Fibroblast of skin of back (primary cell): ENCODE data around the gene KAT6B.
"Not testable (repeated sequence)": the region's sequence is repeated elsewhere in the genome, so short reads cannot be mapped to it uniquely, and the experiment has no call there.

ENCODE experiments used
- DNase-seq: peaks from one replicate; pipeline ENCODE4 v3.0.0-alpha.2; 2013

Gene KAT6B

DNA sequence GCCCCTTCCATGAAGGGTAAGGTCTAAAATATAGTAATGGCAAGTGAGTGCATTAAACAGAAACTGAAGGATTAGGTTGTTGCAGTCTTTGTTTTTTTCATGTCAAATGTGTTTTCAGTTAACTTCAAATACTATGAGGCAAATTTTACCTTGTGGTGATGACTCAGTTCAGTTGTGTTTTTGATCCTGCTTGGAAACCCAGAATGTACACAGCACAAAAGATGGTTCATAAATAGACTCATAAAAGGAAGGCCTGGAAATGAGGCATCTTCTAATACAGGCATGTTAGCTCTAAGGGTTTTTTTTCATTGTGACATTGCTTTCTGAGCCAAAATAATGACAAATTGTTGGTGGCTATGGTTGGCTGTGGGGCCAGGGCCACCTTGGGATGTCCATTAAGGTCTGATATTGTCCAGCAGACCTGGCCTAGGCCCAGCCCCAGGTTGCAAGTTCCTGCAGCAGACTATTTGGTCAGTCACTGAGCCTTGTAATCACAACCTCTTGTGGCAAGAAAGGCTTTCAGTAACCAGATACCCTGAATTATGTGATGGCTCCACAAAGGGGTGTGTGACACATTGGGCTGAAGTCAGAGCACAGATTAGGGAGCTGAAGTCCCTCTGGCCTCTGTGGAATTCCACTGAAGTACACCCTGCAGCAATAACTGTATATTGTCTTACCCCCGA lies 216.0 kb downstream of the KAT6B start:
- peak; percentile 29 for DNase-seq

- DNase-seq, result no peak
These were observed 217.1 kb downstream of the KAT6B start for GRCh38 chr10:75043256-75044131.

GRCh38 chr10:75048669-75049098 lies 222.3 kb downstream of the KAT6B start:
- peak; percentile 8 for DNase-seq

- no peak for DNase-seq
These were observed 223.1 kb downstream of the KAT6B start for GRCh38 chr10:75049316-75050148.

GRCh38 chr10:75050149-75050919 lies 223.9 kb downstream of the KAT6B start:
- no peak for DNase-seq

DNA sequence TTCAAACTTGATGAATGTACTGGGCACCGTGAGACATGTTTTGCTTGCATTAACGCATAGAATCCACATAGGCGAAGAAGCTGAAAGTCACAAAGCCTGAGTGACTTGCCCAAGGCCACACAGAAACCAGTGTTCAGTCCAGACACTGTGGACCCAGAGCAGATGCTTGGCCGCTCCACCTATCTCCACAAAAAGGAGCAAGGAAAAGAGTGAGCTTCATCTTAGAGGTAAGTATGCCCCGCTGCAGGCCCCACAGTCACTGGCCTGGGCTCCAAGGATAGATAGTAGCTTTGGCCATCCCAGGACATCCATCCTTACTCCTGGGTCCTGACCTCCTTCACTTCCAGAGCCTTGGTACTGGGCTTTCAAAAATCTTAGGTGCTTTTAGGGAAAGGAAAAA lies 224.9 kb downstream of the KAT6B start:
- DNase-seq, result no peak

GRCh38 chr10:75055896-75056406 lies 229.6 kb downstream of the KAT6B start:
- DNase-seq, result not testable (repeated sequence)

DNA sequence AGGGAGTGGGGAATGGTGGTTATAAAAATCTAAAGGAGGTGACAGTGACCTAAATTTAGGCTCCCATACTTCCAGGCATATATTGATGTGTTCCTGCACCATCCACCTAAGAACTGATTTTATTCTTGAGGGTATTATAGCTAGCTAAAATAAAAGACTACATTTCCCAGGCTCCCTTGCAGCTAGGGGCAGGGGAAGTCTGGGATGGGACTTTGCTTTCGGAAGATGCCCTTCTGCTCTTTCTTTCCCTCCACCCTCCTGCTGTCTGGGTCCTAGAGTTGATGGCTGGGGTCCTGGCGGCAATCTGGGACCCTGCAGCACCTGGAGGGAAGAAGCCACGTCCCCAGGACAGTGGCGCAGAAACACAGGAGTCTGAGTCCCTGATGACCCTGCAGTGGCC lies 231.3 kb downstream of the KAT6B start:
- DNase-seq, result no peak

DNA sequence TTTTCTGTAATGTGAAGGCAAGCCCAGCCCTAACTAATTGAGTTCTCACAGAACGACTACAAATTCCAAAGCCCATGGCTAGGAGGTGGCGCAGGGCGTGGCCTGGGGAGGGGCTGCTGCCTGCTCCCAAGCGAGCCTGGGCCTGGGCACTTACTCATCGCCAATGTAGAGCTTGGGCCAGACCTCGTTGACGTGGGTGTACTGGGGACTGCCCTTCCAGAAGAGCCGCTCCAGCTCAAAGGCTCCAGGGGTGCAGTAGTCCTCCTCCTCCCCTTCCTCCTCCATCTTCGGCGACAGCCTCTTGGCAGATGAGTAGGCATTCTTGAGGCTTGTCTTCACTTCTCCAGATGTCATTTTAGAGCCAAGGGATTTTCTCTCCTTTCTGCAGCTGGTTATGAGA lies 231.8 kb downstream of the KAT6B start:
- DNase-seq, result peak; percentile 17

DNA sequence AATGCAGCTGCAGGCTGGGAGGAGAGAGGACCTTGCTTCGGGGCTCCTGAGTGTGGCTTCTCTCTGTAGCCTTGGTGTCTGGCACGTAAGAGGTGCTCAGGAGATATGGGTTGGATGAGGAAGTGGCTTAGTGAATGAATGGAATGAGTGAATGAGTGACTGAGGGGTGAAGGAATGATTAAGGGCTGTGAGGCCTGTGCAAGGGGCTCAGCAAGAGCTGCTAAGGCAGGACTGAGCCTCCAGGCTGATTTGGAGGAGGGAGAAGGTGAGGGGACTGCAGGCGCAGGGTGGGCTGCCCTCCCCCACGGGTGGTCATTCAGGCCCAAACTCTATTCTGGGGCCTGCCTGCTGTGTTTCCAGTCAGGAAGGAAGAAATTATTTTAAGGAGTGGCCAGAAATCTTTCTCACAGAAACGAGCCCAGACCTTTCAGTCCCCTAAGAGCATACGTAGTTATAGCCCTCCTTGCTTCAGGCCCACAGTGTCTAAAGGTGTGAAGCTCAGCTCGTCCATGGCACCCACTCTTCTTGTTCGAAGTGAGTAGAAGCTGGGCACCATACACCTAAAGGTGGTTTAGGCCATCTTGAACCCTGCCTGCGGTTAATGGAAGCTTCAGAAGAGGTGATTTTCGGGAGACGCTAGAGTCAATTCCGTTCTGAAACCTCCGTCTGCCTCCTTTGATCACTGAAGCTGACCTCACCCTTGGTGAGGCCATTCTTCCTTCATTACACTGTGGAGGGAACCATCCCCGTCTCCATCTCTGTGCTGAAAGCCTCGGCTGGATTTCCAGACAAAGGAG lies 235.5 kb downstream of the KAT6B start:
- DNase-seq, result peak; percentile 64

DNA sequence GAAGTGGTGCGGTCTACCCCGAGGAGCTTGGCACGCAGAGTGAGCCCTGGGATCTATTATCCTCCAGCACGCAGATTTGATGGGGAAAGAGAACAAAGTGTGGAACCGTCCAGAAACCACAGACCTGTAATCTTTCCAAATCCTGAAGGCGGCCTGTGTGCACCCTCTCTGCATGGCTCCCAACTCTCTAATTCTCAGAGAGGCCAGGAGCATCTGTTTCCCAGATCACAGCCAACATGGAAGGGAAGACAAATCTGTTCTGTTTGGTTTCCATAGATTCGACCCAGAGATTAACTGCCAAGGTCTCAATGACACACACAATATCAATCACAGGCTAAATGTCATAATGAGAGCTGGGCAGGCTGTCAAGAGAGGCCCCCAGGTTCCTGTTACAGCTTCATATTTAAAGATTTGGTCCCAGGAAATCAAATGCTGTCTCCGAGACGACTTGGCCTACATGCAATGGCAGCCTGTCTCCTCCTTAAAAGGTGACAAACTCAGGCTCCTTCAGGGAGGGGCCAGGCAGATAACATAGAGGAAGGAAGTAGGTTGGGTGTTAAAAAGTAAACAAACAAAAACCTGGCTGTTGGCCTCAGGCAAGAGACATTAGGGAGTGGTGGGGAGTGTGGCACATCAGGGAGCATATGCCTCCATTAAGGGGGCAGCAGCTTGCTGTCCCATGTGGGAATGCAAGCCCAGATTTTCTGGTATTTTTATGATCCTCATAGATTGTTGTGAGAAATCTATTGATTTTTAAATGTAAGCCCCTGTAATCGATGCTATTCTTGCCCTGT lies 236.3 kb downstream of the KAT6B start:
- no peak for DNase-seq

GRCh38 chr10:75063461-75064230 lies 237.2 kb downstream of the KAT6B start:
- no peak for DNase-seq

- no peak for DNase-seq
These were observed 238.7 kb downstream of the KAT6B start for GRCh38 chr10:75065076-75065475.

GRCh38 chr10:75066271-75066670 lies 239.9 kb downstream of the KAT6B start:
- DNase-seq, result no peak

DNA sequence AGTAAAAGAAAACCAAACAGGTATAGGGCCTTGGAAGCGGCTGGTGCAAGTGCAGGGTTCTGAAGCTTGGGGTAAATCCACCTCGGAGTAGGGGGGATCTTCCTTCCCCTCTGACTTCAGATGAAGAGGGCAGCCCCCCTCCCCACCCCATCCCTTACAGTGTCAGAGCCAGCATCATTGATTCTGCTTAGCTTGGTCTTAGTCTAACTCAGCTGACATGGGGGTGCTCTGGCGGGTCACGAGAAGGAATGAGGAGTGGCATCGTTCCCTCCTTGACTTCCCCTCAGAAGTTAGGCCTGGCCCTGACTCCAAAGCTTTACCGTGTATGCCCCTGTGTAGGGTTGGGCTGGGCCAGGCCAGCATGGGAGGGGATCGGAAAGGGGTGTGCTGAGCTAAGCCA lies 240.9 kb downstream of the KAT6B start:
- no peak for DNase-seq

- DNase-seq, result no peak
These were observed 242.1 kb downstream of the KAT6B start for GRCh38 chr10:75068523-75068922.

- no peak for DNase-seq
These were observed 244.1 kb downstream of the KAT6B start for GRCh38 chr10:75070476-75070875.

DNA sequence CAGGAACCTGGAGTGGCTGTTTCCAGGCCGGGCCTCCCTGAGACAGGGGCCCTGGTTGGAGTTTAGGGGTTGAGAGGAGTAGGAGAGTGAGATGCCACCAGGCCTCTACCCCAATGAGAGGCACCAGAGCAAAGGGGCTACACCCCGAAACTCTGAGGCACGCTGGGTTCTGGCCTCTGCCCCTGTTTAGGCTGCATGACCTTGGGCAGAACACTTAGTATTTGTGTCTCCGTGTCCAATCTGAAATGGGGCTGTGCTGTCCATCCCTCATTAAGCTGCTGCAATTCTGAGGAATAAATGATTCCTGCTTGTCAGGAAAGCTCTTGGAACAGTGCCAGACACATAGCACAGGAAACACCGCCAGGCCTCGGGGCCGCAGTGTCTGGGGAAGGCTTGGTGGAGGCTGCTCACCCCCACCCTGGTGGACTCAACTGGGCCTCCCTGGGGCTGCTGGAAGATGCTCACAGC lies 244.6 kb downstream of the KAT6B start:
- DNase-seq, result peak; percentile 8

DNA sequence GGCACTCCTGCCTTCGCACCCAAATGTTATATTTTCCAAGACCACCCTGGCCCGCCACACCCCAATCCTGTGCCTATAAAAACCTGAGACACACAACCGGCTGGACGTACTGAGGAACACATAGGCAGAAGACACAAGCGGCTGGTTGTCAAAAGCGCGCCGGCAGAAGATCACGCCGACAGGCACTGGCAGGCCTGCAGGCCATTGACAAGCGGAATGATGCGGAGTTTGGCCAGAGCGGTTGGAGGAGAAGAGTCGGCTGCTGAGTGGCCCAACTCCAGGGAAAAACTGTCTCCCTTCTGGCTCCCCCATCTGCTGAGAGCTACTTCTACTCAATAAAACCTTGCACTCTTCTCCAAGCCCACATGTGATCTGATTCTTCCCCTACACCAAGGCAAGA lies 245.4 kb downstream of the KAT6B start:
- DNase-seq, result no peak
